Measurements from ENCODE around the gene KRT5. TPM values are rescaled to one million over a fixed set of nuclear protein-coding genes. Genes with fewer than 3 reads are reported as not detected.

Gene KRT5
- total and polyA plus RNA-seq, 4 donors: 15.8 to 49.4 (median 33.7) TPM

GRCh38 chr12:52513736-52514135, 6.5 kb downstream of the KRT5 start:
- no peaks in the 10 kb centered on the region for H3K36me3 ChIP-seq (ENCODE audit: control insufficient read depth in 4 of 4, insufficient read depth in 4 of 4, low read length in 4 of 4)
- ATAC-seq (ENCODE audit: insufficient read depth, low FRiP score) (no peak), DNase-seq (no peak)
- H3K9ac ChIP-seq (ENCODE audit: insufficient read depth in 1 of 2, low read length in 2 of 2): no peak overlapping the region
- 78 to 87% methylated on average over 6 of the region's 6 CpGs for WGBS, 2 donors
- peaks cover 0 to 6% (median 0%) of the 10 kb centered on the region in 4 donors for H3K9me3 ChIP-seq (ENCODE audit: control insufficient read depth in 4 of 4, insufficient read depth in 3 of 4, low read length in 3 of 4)
- TF ChIP-seq, protein P1, sequence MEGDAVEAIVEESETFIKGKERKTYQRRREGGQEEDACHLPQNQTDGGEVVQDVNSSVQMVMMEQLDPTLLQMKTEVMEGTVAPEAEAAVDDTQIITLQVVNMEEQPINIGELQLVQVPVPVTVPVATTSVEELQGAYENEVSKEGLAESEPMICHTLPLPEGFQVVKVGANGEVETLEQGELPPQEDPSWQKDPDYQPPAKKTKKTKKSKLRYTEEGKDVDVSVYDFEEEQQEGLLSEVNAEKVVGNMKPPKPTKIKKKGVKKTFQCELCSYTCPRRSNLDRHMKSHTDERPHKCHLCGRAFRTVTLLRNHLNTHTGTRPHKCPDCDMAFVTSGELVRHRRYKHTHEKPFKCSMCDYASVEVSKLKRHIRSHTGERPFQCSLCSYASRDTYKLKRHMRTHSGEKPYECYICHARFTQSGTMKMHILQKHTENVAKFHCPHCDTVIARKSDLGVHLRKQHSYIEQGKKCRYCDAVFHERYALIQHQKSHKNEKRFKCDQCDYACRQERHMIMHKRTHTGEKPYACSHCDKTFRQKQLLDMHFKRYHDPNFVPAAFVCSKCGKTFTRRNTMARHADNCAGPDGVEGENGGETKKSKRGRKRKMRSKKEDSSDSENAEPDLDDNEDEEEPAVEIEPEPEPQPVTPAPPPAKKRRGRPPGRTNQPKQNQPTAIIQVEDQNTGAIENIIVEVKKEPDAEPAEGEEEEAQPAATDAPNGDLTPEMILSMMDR (IDR thresholded peaks at IDR 0.05; ENCODE audit: control extremely low read depth, extremely low read depth): no peak
- no peaks in the 10 kb centered on the region for H3K27me3 ChIP-seq (ENCODE audit: control insufficient read depth in 3 of 3, insufficient read depth in 3 of 3, low read length in 2 of 3)
- H3K4me3 ChIP-seq: no peak overlapping the region
- H3K27ac ChIP-seq (ENCODE audit: low read depth in 1 of 2, low read length in 1 of 2): no peak overlapping the region
- H3K4me1 ChIP-seq (ENCODE audit: control insufficient read depth in 5 of 5, insufficient read depth in 5 of 5, low read length in 5 of 5): no peaks in the 10 kb centered on the region

- TF ChIP-seq, protein P1 (IDR thresholded peaks at IDR 0.05; ENCODE audit: control extremely low read depth, extremely low read depth): no peak
- 85 to 90% methylated on average over 5 of the region's 5 CpGs for WGBS, 2 donors
- no peak overlapping the region for H3K9ac ChIP-seq (ENCODE audit: insufficient read depth in 1 of 2, low read length in 2 of 2)
- peaks cover 0 to 3% (median 0%) of the 10 kb centered on the region in 3 donors for H3K27me3 ChIP-seq (ENCODE audit: control insufficient read depth in 3 of 3, insufficient read depth in 3 of 3, low read length in 2 of 3)
- peaks cover 0 to 2% (median 0%) of the 10 kb centered on the region in 4 donors for H3K9me3 ChIP-seq (ENCODE audit: control insufficient read depth in 4 of 4, insufficient read depth in 3 of 4, low read length in 3 of 4)
- H3K36me3 ChIP-seq (ENCODE audit: control insufficient read depth in 4 of 4, insufficient read depth in 4 of 4, low read length in 4 of 4): no peaks in the 10 kb centered on the region
- ATAC-seq (ENCODE audit: insufficient read depth, low FRiP score) (no peak), DNase-seq (no peak)
- no peak overlapping the region for H3K27ac ChIP-seq (ENCODE audit: low read depth in 1 of 2, low read length in 1 of 2)
- no peaks in the 10 kb centered on the region for H3K4me1 ChIP-seq (ENCODE audit: control insufficient read depth in 5 of 5, insufficient read depth in 5 of 5, low read length in 5 of 5)
- H3K4me3 ChIP-seq: no peak overlapping the region
Measured at GRCh38 chr12:52508211-52508610, 12.0 kb downstream of the KRT5 start.

DNA sequence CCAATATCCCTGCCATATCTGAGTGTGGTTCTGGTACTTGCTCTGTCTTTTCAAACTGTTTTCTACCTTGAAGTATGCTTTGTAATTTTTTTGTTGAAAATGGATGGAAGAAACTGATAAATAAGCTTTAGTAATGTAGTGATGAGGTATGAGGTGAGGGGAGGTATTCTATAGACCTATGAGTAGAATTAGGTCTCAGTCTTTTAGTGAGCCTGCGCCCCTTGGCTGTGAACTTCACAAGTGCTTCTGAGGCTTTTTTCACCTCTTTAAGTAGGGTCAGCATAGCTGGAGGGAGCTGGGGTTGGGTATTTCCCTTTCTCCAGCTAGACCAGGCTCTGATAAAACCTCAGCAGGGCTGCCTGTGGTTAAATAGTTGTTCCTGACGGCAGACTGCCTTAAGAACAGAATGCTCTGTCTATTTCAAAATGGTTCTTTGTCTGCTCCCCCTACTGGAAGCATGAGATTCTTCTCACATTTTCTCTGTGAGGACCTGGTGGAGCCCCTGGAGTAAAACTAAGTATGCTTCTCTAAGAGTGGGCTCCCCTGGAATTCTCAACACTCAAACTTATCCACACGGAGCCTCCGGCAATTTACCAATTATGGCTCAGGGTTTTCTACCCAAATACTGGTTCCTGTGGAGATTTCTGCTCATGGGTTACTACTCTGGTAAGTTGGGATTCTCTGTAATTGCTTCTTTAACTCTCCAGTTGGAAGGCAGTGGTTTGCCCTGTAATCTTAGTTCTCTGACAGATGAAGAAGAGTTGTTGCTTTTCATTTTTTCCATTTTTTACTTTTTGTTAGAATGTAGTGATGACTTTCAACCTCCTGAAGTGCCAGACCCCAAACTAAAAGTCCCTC, 13.1 kb downstream of the KRT5 start:
- TF ChIP-seq, protein P1 (IDR thresholded peaks at IDR 0.05; ENCODE audit: control extremely low read depth, extremely low read depth): no peak
- Histone ChIP-seq H3K4me1 (ENCODE audit: control insufficient read depth in 5 of 5, insufficient read depth in 5 of 5, low read length in 5 of 5) (no peaks in the 10 kb centered on the region), H3K27ac (ENCODE audit: low read depth in 1 of 2, low read length in 1 of 2) (no peak overlapping the region), H3K36me3 (ENCODE audit: control insufficient read depth in 4 of 4, insufficient read depth in 4 of 4, low read length in 4 of 4) (no peaks in the 10 kb centered on the region), H3K9ac (ENCODE audit: insufficient read depth in 1 of 2, low read length in 2 of 2) (no peak overlapping the region), H3K4me3 (no peak overlapping the region), H3K9me3 (ENCODE audit: control insufficient read depth in 4 of 4, insufficient read depth in 3 of 4, low read length in 3 of 4) (peaks cover 0 to 2% (median 0%) of the 10 kb centered on the region in 4 donors), H3K27me3 (ENCODE audit: control insufficient read depth in 3 of 3, insufficient read depth in 3 of 3, low read length in 2 of 3) (peaks cover 0 to 3% (median 0%) of the 10 kb centered on the region in 3 donors)
- 31 to 46% methylated on average over 4 of the region's 4 CpGs for WGBS, 2 donors
- ATAC-seq (ENCODE audit: insufficient read depth, low FRiP score) (no peak), DNase-seq (peak in 2 of 3 donors; percentile 48 to 58)

All from lung (tissue), 12 donors.